DOHH2 (cell line): ENCODE results near the gene C2CD4B.

Source experiments
- H3F3A ChIP-seq: fragments of 200-600 bp; sonication (generic), shearing (Covaris generic); 2 replicates; pipeline ENCODE4 v1.6.0; 2016; ENCODE audit warnings: antibody characterized with exemption, mild to moderate bottlenecking; ENCODE audit not compliant: control insufficient read depth, insufficient read depth
- H3K27ac ChIP-seq: fragments of 200-600 bp; sonication (generic); 2 replicates; pipeline ENCODE4 v1.5.1; 2014; ENCODE audit warnings: low read depth, mild to moderate bottlenecking, low read length, moderate library complexity
- H3K27me3 ChIP-seq: fragments of 200-600 bp; sonication (generic); 2 replicates; pipeline ENCODE4 v1.6.1; 2014; ENCODE audit warnings: mild to moderate bottlenecking, low read length, mixed read lengths; ENCODE audit not compliant: control insufficient read depth
- H3K36me3 ChIP-seq: fragments of 200-600 bp; sonication (generic); 2 replicates; pipeline ENCODE4 v1.6.1; 2014; ENCODE audit warnings: mild to moderate bottlenecking, low read length, moderate library complexity, mixed read lengths; ENCODE audit not compliant: control insufficient read depth
- H3K4me1 ChIP-seq: fragments of 200-600 bp; sonication (generic); 2 replicates; pipeline ENCODE4 v1.6.1; 2014; ENCODE audit warnings: mild to moderate bottlenecking, low read length, mixed read lengths; ENCODE audit not compliant: control insufficient read depth
- H3K4me2 ChIP-seq: fragments of 200-600 bp; sonication (generic); 2 replicates; pipeline ENCODE4 v1.6.0; 2014; ENCODE audit warnings: mild to moderate bottlenecking, low read length, moderate library complexity
- H3K4me3 ChIP-seq: fragments of 200-600 bp; sonication (generic); 2 replicates; pipeline ENCODE4 v1.5.1; 2014; ENCODE audit warnings: mild to moderate bottlenecking, low read length, mixed read lengths
- H3K79me2 ChIP-seq: fragments of 200-600 bp; sonication (generic); 2 replicates; pipeline ENCODE4 v1.6.1; 2014; ENCODE audit warnings: mild to moderate bottlenecking, low read length, mixed read lengths; ENCODE audit not compliant: control insufficient read depth
- H3K9me2 ChIP-seq: fragments of 200-600 bp; sonication (generic); replicated peaks from 2 replicates; pipeline ENCODE4 v1.6.1; 2014; ENCODE audit warnings: mild to moderate bottlenecking, low read length, mixed read lengths; ENCODE audit not compliant: control insufficient read depth
- H3K9me3 ChIP-seq: fragments of 200-600 bp; sonication (generic); 2 replicates; pipeline ENCODE4 v1.6.1; 2014; ENCODE audit warnings: antibody characterized with exemption, low read length, mixed read lengths; ENCODE audit not compliant: control insufficient read depth, insufficient read depth
- H4K20me1 ChIP-seq: fragments of 200-600 bp; sonication (generic); 2 replicates; pipeline ENCODE4 v1.6.0; 2014; ENCODE audit warnings: low read depth, mild to moderate bottlenecking, antibody characterized with exemption, low read length, moderate library complexity; ENCODE audit not compliant: control insufficient read depth, insufficient read depth
- EZH2phosphoT487 ChIP-seq: fragments of 200-600 bp; sonication (generic); IDR thresholded peaks from 2 replicates; pipeline ENCODE4 v1.6.1; 2017; ENCODE audit warnings: borderline replicate concordance, mild to moderate bottlenecking, antibody characterized with exemption, low read length, moderate library complexity, mixed read lengths
- TF ChIP-seq, protein P1 (sequence below): fragments of 200-600 bp; sonication (generic); IDR thresholded peaks from one replicate; pipeline ENCODE4 v1.5.1; 2014; ENCODE audit warnings: antibody characterized with exemption, mild to moderate bottlenecking, low read depth, low read length; ENCODE audit not compliant: poor library complexity, severe bottlenecking

Gene C2CD4B

DNA sequence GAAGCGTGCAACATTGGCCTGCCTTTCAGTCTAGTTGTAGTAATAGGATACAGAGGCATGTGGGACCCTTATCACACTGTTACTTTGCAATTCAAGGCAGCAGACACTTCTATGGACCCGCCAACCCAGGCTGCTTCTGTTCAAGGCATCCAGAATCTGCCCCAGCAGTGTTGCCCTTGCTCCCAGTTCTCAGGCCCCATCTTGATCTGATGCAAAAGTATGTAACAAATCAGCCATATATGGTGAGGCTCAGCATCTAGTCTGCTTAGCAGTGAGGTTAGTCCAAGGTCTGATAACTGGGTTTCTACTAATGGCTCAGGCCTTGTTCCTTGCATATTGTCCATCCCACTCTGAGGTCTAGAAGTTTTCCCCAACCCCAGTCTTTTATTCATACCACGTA lies 17.9 kb downstream of the C2CD4B start:
- Histone ChIP-seq H3K9me3 (no peaks in the 10 kb centered on the region), H3K27me3 (no peaks in the 10 kb centered on the region), H3K9me2 (no peaks in the 10 kb centered on the region), H3K36me3 (no peaks in the 10 kb centered on the region), H3K4me1 (no peaks in the 10 kb centered on the region), H4K20me1 (no peaks in the 10 kb centered on the region), H3K79me2 (no peaks in the 10 kb centered on the region), H3K27ac (no peak overlapping the region), H3K4me2 (no peak overlapping the region), H3F3A (no peaks in the 10 kb centered on the region), H3K4me3 (no peak overlapping the region)
- TF ChIP-seq EZH2phosphoT487 = no peak
- TF ChIP-seq, protein P1, sequence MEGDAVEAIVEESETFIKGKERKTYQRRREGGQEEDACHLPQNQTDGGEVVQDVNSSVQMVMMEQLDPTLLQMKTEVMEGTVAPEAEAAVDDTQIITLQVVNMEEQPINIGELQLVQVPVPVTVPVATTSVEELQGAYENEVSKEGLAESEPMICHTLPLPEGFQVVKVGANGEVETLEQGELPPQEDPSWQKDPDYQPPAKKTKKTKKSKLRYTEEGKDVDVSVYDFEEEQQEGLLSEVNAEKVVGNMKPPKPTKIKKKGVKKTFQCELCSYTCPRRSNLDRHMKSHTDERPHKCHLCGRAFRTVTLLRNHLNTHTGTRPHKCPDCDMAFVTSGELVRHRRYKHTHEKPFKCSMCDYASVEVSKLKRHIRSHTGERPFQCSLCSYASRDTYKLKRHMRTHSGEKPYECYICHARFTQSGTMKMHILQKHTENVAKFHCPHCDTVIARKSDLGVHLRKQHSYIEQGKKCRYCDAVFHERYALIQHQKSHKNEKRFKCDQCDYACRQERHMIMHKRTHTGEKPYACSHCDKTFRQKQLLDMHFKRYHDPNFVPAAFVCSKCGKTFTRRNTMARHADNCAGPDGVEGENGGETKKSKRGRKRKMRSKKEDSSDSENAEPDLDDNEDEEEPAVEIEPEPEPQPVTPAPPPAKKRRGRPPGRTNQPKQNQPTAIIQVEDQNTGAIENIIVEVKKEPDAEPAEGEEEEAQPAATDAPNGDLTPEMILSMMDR = no peak

GRCh38 chr15:62145015-62145735 lies 19.9 kb downstream of the C2CD4B start:
- no peaks in the 10 kb centered on the region for H3K36me3 ChIP-seq
- no peaks in the 10 kb centered on the region for H3F3A ChIP-seq
- no peak overlapping the region for H3K27ac ChIP-seq
- H3K79me2 ChIP-seq = no peaks in the 10 kb centered on the region
- H3K9me3 ChIP-seq = no peaks in the 10 kb centered on the region
- H4K20me1 ChIP-seq = no peaks in the 10 kb centered on the region
- H3K4me3 ChIP-seq = no peak overlapping the region
- TF ChIP-seq EZH2phosphoT487 = no peak
- TF ChIP-seq, protein P1 = no peak
- H3K4me1 ChIP-seq = no peaks in the 10 kb centered on the region
- H3K27me3 ChIP-seq = no peaks in the 10 kb centered on the region
- H3K4me2 ChIP-seq = no peak overlapping the region
- H3K9me2 ChIP-seq = no peaks in the 10 kb centered on the region

DNA sequence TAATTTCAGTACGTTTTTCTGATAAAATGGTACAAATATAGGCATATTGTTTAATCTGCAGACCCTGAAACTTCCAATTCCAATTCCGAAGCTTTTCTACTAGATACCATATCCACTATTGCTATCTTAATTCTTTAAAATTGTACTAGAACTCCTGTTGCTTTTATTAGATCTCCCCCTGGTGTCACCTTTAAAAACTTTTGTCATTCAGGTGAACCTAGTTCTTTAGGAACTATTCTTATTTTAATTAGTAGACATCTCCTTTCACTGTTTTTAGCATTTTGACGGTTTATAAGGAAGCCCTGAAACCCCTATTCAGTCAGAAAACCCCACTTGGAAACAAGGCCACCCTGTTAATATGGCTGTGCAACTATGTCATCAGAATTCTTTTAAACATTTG lies 22.3 kb downstream of the C2CD4B start:
- H3K79me2 ChIP-seq = no peaks in the 10 kb centered on the region
- H3K27me3 ChIP-seq = no peaks in the 10 kb centered on the region
- H3K4me1 ChIP-seq = no peaks in the 10 kb centered on the region
- H4K20me1 ChIP-seq = no peaks in the 10 kb centered on the region
- H3K4me2 ChIP-seq = no peak overlapping the region
- H3K9me3 ChIP-seq = no peaks in the 10 kb centered on the region
- H3F3A ChIP-seq = no peaks in the 10 kb centered on the region
- no peak overlapping the region for H3K27ac ChIP-seq
- H3K36me3 ChIP-seq = no peaks in the 10 kb centered on the region
- no peak for TF ChIP-seq EZH2phosphoT487
- TF ChIP-seq, protein P1 = no peak
- H3K9me2 ChIP-seq = no peaks in the 10 kb centered on the region
- no peak overlapping the region for H3K4me3 ChIP-seq
